ENCODE measurements around the gene CDH23.

The CDH23 gene

DNA sequence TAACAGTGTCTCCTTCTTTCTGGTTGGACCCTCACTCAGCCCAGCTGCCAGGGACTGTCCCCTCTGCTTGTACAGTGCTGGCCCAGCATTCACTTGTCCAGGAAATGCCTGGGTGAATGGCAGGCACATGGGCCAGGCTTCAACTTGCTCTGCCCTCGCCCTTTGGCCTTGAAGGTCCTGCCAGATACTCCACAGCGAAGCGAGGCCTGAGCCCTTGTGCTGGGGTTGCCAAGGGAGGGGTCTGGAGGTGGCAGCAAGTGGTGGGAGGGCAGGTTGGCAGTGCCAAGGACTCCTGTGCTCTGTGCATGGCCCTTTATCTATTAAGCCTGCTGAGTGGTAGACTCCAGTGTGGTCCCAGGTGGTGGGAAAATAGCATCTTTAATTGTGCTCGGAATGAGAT lies 75.7 kb downstream of the CDH23 start:
- DNase-seq (ENCODE audit: low read depth), result no peak
- no peak overlapping the region for H3K4me3 ChIP-seq (ENCODE audit: low read length)
- TF ChIP-seq, protein P1, sequence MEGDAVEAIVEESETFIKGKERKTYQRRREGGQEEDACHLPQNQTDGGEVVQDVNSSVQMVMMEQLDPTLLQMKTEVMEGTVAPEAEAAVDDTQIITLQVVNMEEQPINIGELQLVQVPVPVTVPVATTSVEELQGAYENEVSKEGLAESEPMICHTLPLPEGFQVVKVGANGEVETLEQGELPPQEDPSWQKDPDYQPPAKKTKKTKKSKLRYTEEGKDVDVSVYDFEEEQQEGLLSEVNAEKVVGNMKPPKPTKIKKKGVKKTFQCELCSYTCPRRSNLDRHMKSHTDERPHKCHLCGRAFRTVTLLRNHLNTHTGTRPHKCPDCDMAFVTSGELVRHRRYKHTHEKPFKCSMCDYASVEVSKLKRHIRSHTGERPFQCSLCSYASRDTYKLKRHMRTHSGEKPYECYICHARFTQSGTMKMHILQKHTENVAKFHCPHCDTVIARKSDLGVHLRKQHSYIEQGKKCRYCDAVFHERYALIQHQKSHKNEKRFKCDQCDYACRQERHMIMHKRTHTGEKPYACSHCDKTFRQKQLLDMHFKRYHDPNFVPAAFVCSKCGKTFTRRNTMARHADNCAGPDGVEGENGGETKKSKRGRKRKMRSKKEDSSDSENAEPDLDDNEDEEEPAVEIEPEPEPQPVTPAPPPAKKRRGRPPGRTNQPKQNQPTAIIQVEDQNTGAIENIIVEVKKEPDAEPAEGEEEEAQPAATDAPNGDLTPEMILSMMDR (IDR thresholded peaks at IDR 0.05; ENCODE audit: insufficient read depth, low read depth, low read length, missing control alignments), result no peak

DNA sequence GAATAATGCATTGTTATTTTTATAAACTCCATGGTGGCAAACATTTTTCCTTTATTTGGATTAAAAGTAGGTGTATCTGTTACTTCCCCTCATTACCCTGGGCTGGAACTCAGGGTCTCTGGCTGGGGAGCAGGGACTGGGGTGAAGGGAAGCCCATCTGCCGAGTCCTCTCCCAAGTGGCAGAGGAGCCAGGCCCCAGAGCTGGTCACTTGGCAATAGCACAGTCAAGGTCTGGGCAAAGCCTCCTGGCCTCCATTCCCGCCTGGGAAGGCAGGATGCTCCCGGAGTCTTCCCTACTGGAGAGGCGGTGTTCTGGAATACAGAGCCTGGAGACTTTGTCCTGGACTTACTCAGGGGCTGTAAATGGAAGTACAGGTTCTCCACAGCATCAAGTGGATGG lies 76.2 kb downstream of the CDH23 start:
- no peak for DNase-seq (ENCODE audit: low read depth)
- TF ChIP-seq, protein P1 (IDR thresholded peaks at IDR 0.05; ENCODE audit: insufficient read depth, low read depth, low read length, missing control alignments), result no peak
- no peak overlapping the region for H3K4me3 ChIP-seq (ENCODE audit: low read length)

DNA sequence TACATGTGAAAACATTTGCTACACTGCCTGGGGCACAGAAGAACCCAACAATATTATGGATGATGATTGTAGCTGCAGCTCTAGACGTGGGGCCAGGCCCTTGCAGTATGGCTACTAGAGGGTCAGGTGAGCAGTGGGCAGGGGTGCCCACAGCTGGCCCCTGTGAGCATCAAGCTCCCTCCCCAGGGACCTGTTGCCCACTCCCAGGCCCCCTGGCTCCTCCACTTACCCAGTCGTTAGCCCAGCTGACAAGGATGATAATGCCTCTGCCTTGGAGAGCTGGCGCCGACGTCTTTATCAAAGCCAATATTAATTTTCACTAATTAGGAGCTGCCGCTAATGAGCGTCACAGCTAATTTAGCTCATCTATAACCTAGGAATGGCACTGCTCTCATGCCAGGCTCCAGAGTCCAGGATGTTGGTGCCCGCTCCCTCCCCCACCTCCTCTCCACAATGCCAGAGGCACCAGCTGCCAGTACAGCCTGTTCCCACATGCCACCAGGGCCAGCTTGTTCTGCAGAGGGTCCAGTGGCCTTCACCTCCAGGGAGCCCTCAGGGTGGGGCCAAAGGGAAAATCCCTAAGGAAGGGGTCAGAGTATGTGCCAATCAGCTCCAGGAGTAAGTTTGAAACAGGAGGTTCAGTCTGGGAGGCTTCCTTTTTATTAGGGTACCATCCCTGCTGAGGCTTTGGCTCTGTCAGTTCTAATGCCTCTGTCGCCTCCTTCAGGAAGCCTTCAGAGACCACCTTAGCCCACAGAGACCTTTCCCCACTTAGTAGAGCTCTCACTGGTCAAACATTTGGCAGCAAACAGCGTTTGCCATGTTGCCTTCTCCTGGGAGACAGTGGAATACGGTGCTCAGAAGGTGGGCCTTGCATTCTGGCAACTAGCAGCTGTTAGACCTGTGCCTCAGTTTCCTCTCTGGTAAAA lies 77.2 kb downstream of the CDH23 start:
- DNase-seq (ENCODE audit: low read depth), result no peak
- H3K4me3 ChIP-seq (ENCODE audit: low read length), result no peak overlapping the region
- TF ChIP-seq, protein P1 (IDR thresholded peaks at IDR 0.05; ENCODE audit: insufficient read depth, low read depth, low read length, missing control alignments), result no peak

DNA sequence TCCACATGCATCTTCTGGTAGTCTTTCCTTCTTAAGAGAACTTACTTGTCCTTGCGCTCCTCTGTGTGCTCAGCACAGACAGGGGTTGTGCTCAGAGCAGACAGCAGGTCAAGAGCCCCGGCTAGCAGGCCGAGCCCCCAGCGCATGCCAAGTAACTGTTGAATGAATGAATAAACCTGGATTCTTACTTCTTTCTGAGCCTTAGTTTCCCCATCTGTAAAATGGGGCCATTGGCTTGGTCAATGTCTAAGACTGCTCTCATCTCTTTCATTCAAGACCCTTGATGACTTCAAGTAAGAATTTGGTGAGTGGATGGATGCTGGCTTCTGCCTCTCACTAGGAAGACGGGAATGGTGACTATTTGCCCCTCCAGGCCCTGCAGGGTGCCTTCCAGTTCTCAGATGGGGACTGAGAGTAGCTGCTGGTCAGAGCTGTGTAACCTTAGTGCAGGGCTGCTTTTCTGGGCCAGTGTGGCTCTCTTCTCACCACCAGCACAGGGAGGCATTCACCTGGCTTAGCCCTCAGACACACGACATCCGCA lies 78.1 kb downstream of the CDH23 start:
- H3K4me3 ChIP-seq (ENCODE audit: low read length), result no peak overlapping the region
- DNase-seq (ENCODE audit: low read depth), result no peak
- TF ChIP-seq, protein P1 (IDR thresholded peaks at IDR 0.05; ENCODE audit: insufficient read depth, low read depth, low read length, missing control alignments), result no peak

DNA sequence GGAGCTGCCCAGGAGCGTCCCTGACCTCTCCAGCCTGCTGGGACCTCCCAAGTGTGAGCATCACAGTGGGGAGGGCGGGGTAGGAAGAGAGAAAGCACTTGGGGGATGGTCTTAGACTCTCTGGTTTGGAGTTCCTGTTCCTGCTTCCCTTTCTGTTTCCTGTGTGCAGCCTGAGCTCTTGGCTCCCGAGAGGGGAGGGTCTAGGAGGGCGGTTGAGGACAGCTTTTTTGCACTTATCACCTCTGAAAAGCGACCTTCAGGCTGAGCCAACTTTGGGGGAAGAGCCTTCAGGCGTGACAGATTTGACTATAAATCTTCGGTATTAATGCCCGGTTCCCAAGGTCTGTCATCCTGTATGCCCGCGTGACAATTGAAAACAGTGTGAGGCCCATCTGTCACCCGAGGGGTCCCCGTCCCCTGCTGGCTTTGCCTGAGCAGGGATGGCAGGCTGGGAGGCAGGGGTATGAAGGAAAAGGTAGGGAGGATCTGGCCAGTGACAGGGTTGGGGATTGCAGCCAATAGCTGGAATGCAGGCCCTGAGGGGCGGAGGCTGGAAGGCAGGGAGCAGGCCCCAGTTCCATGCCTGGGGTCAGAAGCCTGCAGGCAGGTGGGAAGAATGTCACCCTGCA lies 78.6 kb downstream of the CDH23 start:
- TF ChIP-seq, protein P1 (IDR thresholded peaks at IDR 0.05; ENCODE audit: insufficient read depth, low read depth, low read length, missing control alignments), result no peak
- H3K4me3 ChIP-seq (ENCODE audit: low read length), result no peak overlapping the region
- no peak for DNase-seq (ENCODE audit: low read depth)

DNA sequence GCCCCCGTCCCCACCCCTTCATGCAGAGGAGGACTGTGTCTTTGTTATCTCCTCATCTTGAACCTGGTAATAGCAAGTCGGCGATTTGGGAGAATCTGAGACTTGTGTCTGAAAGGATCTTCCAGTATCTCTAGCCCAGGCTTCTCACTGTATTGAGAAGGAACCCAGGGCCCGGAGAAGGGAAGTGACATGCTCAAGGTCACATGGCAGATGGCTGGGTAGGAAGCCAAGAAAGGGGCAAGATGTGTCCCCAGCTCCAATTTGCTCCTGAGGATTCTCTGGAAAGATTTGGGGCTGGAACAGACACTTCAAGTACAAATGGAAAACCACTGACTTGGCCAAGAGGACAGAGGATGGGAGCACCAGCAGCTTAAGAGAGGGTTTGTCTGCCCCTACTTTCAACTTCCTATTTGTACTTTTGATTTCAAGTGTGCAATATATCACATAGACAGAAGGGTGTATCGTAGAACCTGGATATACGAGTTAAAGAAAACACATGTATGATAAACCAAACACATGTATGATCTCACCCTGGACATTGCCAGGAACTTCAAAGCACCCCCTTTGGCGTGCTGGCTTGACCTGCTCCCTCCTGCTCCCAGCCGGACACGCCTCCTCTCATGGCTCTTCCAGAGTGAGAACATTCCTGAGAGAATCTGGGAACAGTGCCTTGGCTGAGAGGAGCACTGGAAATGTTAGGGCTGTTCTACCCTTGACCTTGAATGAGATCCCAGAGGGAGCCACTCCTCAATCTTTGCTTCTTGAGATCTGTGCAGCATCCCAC lies 79.7 kb downstream of the CDH23 start:
- DNase-seq (ENCODE audit: low read depth), result no peak
- TF ChIP-seq, protein P1 (IDR thresholded peaks at IDR 0.05; ENCODE audit: insufficient read depth, low read depth, low read length, missing control alignments), result no peak
- H3K4me3 ChIP-seq (ENCODE audit: low read length), result no peak overlapping the region

Measured in epithelial cell of esophagus (primary cell).